NCI-H2196 (cell line): ENCODE data around the gene PIGX.
"Not testable (repeated sequence)": the region's sequence is repeated elsewhere in the genome, so short reads cannot be mapped to it uniquely, and the experiment has no call there.

Source experiments
- DNase-seq: peaks from one replicate; lab custom pipeline; 2025; ENCODE audit not compliant: unreplicated experiment; lab: John Stamatoyannopoulos, UW

PIGX gene

DNA sequence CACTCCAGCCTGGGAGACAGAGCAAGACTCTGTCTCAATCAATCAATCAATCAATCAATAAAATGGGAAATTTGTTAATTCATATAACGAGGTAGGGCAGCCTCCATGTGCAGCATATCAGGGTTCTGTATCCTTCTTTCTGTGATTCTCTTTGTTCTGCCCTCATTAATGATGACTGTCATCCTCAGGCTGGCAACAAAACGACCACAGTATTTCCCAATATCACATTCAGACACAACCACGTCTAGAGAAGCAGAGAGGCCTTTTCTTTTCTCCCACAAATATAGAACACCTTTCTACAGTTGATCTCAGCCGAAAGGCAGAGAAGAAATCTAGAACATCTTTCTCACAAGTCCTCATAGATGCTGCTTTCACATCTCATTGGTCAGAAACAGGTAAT, 11.4 kb upstream of the PIGX start:
- no peak for DNase-seq

DNA sequence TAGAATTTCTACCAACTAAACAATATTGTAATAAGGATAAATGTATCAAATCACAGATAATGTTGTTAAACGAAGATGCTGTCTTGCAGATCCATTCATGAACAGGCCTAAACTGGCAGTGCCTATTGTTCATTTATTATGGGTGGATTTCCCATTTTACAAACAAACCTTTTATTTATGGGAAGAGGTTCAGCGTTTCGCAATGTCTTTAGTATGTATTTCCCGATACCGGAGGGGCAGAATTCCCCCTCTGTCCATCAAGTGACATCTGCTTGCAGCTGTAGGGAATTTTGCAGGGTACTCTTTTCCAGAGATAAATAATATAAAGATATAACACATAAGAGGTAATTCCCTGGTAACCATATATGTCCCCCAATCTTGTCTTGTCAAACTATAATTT, 5.8 kb upstream of the PIGX start:
- DNase-seq = no peak

DNA sequence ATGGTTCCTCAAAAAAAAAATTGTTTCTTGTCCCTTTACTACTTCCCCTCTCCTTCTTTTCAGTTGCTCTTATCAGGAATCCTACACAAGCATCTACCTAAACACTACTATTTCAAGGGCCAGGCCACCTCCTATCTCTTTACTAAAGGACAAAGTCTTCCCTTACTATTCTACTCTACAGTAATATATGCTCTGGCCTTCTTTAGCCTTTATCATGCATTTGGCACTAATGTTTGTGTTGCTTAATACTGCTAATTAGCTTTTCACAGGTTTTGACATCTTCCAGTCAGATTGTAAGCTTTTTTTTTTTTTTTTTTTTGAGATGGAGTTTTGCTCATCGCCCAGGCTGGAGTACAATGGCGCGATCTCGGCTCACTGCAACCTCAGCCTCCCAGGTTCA, 5.4 kb upstream of the PIGX start:
- no peak for DNase-seq

DNA sequence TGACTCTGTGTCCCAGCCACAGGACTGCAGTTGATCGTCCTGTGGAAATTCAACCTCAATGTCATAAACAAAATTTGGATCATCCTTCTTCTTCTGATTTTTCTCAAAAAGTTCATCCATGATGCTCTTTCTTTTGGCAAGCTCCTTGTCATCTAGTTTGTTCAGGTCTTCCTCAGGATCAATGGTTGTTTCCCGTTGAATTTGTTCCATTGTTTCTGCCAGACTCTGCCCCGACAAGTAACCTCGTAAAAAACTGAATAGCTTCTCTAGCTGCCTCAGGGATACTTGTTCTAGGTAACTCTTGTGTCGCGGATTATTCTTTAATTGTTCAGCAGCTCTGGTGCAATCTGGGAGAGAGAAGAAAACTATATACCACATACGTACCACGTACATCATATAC, 4.6 kb upstream of the PIGX start:
- DNase-seq = no peak

DNA sequence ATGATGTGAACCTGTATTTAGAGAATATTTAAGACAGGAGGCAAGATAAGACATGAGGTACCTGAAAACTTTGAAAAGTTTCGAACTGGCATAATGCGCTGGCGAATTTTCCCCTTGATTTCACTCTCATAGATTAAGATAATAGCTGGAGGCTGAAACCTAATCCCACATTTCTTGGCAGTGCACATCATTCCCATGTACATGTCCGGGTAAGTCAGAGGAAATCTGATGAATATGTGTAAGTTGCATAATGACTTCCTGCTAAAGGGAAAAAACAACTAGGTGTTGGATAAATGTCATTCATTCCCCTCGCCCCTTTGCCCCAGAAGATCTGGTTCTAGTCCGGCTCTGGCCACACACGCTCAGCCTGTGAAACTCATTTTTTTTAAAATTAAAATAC, 3.7 kb upstream of the PIGX start:
- no peak for DNase-seq

DNA sequence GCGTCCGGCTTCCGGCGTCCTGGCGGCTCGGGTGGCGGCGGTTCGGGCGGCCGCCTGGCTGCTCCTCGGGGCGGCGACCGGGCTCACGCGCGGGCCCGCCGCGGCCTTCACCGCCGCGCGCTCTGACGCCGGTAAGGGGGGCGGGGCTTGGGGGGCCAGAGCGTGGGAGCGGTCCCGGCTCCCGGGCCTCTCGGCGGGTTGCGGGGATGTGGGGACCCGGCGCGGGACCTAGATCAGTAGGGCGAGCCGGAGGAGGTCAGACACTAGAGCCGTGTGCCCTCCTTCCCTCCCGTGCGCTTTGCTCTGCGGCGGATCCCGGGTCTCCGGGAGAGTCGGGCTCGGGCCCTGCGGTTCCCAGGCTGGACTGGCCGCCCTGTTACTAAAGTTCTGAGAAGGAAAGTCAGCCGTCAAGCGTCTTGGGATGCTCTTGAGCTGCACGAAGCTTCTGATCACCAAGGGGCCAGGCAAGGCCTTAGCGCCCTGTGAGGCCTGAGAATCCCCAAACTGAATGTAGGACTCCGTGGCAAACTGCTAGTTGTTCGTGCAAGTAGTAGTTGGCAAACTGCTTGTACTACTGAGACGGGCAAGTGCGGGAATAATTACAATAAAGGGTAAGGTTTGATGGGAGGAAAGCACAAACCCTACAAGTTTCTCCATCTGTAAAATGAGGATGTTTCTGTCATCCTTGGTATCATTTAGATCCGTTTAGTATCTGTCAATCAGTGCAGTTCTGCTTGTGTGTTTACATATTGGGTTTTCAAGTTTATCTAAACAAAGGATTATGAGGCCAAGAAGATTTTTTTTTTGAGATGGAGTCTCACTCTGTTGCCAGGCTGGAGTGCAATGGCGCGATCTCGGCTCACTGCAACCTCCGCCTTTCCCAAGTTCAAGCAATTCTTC, 587 bp downstream of the PIGX start:
- DNase-seq = no peak

DNA sequence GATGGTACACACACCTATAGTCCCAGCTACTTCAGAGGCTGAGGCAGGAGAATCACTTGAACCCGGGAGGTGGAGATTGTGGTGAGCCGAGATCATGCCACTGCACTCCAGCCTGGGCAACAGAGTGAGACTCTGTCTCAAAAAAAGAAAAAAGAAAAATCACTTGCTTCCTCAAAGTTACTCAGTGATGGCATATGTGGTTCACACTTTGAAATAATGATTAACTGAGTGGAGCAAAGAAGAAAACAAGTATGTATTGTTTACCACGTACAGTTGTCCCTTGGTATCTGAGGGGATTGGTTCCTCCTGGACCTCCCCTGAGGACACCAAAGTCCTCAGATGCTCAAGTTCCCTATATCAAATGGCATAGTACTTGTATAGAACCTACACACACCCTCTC, 5.0 kb downstream of the PIGX start:
- not testable (repeated sequence) for DNase-seq

DNA sequence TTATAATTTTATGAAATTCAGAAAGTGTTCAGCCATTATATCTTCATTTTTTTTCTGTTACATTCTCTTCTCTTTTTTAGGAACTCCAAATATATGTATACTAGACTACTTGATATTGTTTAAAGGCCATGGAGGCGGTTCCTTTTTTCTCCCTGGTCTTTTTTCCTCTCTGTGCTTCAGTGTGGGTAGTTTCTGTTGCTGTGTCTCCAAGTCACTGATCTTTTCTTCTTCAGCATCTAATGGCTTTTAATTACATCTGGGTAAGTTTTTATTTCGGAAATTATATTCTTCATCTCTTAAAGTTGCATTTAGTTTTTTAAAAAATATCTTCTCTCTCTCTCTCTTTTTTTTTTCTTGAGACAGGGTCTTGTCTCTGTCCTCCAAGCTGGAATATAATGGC, 8.9 kb downstream of the PIGX start:
- DNase-seq = no peak

DNA sequence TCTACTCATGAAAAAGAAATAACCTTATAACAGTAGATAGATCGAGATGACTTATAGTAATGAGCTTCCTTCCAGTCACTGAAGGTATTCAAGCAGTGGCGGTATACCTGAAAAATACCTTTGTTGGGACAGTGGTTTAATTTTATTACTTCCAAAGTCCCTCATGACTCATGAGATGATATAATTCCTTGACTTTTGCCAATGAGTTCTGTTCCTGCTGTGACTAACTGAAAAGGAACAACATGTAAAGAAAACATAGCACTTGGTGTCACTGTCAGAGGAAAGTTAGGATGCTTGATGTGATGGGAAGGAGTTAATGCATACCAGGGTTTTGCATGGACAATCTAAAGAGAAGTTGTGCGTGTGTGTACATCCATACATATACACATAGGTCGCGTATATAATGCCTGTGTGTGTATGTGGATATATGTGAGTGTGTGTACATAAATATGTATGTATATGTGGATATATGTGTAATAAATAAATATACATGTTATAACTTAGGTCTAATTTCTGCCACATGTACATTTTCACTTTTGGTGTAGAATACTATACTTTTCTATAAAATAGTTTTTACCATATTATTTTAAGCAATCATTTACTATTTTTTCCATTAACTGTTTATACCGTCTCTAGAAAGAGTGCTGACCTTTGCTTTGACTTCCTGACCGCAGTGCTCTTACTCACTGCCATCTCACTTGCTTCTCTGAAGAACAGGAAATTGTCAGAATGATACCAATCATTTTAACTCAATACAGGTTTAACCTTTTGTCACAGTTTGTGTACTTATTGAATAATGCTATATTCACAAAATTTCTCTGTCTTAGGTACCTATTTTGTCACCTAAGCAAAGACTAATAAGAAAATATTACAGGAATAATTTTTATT, 14.9 kb downstream of the PIGX start:
- DNase-seq = no peak

DNA sequence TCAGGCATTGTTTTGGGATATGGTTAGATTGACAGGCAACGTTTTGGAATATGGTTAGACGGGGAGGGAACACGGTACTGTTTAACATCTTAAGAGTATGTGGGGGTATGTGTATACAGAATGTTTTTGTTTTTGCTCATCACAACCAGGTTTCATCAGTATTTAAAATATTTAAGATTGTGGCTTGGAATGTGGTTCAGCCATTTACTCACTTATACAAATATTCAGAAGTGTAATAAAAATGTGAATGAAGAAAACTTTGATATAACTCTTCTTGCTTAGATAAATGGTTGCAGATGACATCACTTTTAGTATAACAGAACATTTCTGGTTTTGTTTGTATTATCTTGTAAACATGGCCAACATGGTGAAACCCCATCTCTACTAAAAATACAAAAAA, 23.6 kb downstream of the PIGX start:
- DNase-seq = no peak

DNA sequence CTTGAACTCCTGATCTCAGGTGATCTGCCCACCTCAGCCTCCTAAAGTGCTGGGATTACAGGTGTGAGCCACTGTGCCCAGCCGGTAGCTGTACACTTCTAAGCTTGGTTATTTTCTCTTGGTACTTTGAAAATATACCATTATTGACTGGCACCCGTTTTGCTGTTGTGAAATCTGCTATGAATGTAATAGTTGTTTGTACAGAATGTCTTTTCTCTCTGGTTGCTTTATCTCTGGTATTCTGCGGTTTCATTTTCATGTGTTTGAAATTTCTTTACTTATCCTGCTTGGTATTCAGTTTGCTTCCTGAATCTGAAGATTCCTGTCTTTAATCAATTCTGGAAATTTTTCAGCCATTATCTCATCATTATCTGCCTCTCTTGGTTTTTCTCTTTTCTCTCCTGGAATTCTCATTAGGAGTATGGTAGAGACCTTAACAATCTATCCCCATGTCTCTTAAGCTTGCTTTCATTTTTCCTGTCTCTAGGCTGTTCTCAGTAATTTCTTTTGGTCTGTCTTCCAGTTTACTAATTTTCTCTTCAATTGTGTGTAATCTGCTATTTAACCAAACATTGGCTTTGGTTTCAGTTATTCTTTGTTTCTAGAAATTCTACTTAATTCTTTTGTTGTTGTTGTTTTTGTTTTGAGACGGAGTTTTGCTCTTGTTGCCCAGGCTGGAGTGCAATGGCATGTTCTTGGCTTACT, 24.6 kb downstream of the PIGX start:
- no peak for DNase-seq

DNA sequence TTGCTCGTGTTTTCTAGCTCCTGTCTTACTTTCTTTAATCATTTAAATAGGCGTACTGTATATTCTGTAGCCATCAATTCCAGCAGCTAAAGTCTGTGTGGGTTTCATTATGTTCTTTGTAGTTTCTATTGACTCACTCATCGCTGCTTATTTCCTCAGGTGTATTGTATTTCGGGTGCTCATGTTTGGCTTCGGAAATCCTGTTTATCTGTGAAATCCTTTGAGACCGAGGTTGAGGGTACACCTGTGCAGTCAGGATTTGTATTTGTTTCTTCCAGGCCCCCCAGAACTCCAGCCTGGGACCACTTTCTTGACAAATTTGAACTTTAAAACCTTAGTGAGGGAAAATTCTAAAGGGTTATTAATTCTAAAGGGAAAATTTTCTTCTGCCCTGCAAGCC, 25.5 kb downstream of the PIGX start:
- no peak for DNase-seq

DNA sequence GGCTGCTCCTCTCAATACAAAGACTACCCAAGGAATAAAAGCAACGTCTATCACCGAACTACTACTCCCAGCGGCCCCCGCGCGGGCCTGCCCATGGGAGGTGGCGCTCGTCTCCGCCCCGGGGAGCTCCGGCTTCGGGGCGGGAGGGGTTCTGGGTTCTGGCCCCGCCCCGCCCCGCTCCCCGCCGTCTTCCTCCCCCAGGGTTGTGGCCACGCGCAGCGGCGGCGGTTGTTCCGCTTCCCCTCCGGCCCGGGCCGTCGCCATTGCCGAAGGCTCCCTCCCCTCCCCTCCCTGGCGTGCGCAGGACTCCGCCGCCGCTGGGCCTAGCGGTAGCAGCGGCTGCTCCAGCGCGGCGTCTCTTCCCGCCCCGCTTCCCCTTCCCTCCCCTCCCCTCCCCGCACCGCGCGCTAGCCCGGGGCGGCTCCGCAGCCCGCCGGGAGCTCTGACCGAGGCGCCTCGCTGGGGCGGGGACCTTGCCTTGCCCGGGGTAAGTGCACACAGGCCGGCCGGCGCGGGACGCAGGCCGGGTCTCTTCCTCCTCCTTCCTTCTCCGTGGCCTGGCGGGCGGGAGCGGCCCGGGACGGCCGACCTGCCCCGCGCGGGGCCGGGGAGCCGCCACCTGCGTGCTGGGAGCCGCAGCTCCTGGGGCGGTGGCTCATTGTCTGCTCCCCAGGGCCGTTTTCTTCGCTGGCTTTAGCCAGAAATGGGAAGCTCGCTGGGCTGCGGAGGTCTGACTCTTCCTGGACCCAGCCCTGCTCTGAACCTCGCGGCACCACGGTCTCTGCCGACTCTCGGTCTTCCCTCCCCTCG, 27.7 kb downstream of the PIGX start, which contains the start of gene PAK2:
Gene PAK2, plus strand, starts transcription at position 187 of the 810 bp plus-strand sequence. CDS start 42,790 bp downstream, outside the sequence.
- peak; percentile 99 for DNase-seq

DNA sequence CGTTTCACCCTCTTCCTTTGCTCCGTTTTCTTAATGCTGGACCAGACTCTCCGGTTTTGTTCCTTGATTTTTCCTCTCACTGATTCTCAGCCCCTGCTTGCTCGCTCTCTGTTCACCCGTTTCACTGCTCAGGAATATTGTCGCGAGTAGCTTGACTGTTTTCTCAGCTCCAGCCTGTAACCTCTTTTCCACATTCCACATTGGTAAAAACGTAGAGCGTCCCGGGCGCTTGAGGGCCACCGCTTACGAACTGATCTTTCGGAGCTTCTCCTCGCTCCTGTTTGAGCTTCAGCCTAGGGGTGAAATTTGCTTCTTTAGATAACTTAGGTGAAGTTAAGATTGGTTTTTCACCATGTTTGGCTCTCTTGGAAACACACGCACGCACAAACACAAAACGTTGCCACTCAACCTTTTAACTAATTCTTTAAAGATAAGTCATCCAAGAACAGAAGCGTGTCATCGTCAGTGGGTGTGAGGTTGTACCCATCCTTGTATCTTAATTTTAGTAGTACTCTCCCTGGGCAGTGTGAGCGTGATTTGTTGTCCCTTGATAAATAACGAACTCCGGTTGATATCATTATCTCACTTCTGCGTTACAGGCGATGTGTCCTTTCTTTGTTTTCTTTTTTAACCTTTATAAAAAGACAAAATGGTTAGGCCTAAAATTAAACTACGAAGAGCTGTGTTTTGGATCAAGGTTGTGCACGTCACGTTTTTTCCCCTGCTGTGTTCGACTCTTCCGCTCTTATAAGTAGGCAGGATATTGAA, 28.5 kb downstream of the PIGX start:
- peak; percentile 65 for DNase-seq

DNA sequence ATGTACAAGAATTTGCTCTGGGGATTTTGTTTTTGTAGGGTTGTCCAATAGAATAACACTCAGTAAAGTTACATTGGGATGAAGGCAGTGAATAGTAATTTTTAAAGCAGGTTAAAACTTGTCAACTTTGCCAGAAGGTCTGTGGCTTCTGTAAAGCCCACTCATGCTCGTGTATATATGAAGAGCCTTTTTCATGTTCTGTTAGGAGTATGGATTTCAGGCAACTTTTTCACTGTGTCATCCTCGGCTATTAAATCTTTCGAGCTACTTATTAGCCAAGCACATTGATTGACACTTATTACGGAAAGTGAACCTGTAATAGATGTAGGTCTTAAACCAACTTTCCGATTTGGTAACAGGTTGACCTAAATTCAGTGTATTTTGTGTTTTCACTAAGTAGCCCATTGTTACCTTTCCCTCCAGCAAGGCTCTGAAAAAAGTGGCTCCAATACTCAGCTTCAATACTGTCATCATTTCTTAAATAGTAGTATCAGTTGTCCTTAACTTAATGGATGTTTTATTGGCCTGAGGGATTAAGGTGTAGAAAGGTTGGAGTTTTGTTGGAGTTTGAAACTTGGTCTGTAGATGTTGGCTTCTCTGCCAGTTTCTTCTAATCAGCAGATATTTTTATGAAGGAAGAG, 29.2 kb downstream of the PIGX start:
- DNase-seq = no peak

DNA sequence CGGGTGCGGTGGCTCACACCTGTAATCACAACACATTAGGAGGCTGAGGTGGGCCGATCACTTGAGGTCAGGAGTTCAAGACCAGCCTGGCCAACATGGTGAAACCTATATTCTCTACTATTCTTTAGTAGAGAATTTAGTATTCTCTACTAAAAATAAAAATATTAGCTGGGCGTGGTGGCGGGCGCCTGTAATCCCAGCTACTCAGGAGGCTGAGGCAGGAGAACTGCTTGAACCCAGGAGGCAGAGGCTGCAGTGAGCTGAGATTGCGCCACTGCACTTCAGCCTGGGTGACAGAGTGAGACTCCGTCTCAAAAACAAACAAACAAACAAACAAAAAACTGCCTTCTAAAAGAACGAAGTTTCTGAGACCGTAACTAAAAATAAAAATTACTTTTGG, 31.4 kb downstream of the PIGX start:
- not testable (repeated sequence) for DNase-seq

DNA sequence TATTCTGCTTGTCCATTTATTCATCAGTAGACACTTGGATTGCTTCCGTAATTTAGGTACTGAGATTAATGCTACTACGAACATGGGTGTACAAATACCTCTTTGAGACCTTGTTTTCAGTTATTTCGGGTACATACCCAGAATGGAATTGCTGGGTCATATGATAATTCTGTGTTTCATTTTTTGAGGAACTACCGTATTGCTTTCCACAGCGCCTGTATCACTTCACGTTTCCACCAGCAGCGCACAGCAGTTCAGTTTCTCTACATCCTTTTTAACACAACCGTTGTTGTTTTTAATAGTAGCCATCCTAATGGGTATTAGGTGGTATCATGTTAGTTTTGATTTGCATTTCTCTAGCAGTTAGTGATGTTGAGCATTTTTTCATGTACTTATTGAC, 36.9 kb downstream of the PIGX start:
- DNase-seq = no peak

DNA sequence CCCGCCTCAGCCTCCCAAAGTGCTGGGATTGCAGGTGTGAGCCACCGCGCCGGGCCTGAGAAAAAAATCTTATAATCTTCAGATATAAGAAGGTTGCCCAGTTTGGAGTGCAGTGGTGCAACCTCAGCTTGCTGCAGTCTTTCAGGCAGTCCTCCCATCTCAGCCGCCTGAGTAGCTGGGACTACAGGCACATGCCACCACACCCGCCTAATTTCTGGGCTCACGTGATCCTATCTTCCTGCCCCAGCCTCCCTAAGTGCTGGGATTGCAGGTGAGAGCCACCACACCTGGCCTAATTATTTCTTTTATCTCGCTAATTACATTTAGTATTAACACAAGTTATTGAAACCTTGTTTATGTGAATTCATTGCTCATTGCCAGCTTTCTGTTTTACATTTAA, 41.0 kb downstream of the PIGX start:
- no peak for DNase-seq
